MM.1S (cell line): ENCODE measurements around the gene MDFI.

Source experiments
- DNase-seq: peaks from one replicate; pipeline ENCODE4 v3.0.0-alpha.2; 2015
- H2AFZ ChIP-seq: fragments of 300-600 bp; sonication (generic); 2 replicates; pipeline ENCODE4 v1.6.0; 2016; ENCODE audit warnings: antibody characterized with exemption, low read length
- H3F3A ChIP-seq: fragments of 300-600 bp; sonication (generic); 2 replicates; pipeline ENCODE4 v1.6.1; 2016; ENCODE audit warnings: mild to moderate bottlenecking, antibody characterized with exemption, low read length, moderate library complexity, mixed read lengths; ENCODE audit not compliant: insufficient read depth
- H3K27ac ChIP-seq: fragments of 300-600 bp; sonication (generic); 2 replicates; pipeline ENCODE4 v1.5.1; 2016; ENCODE audit warnings: mild to moderate bottlenecking, low read length
- H3K27me3 ChIP-seq: fragments of 300-600 bp; sonication (generic); replicated peaks from 2 replicates; pipeline ENCODE4 v1.6.0; 2016; ENCODE audit warnings: low read length; ENCODE audit not compliant: insufficient read depth
- H3K36me3 ChIP-seq: fragments of 300-600 bp; sonication (generic); replicated peaks from 2 replicates; pipeline ENCODE4 v1.6.1; 2016; ENCODE audit warnings: mild to moderate bottlenecking, low read length, mixed read lengths; ENCODE audit not compliant: insufficient read depth
- H3K4me1 ChIP-seq: fragments of 300-600 bp; sonication (generic); 2 replicates; pipeline ENCODE4 v1.6.1; 2016; ENCODE audit warnings: low read length, mixed read lengths
- H3K4me2 ChIP-seq: fragments of 300-600 bp; sonication (generic); 2 replicates; pipeline ENCODE4 v1.6.0; 2016; ENCODE audit warnings: low read depth, low read length
- H3K4me3 ChIP-seq: fragments of 300-600 bp; sonication (generic); 2 replicates; pipeline ENCODE4 v1.5.1; 2016; ENCODE audit warnings: low read length, mixed read lengths
- H3K79me2 ChIP-seq: fragments of 300-600 bp; sonication (generic); 2 replicates; pipeline ENCODE4 v1.6.1; 2016; ENCODE audit warnings: mixed run types, low read length, mixed read lengths
- H3K9ac ChIP-seq: fragments of 300-600 bp; sonication (generic); 2 replicates; pipeline ENCODE4 v1.6.1; 2016; ENCODE audit warnings: low read length, mixed read lengths
- H3K9me2 ChIP-seq: fragments of 300-600 bp; sonication (generic); replicated peaks from 2 replicates; pipeline ENCODE4 v1.6.1; 2016; ENCODE audit warnings: mild to moderate bottlenecking, low read length, mixed read lengths; ENCODE audit not compliant: insufficient read depth
- H3K9me3 ChIP-seq: fragments of 300-600 bp; sonication (generic); replicated peaks from 2 replicates; pipeline ENCODE4 v1.6.1; 2016; ENCODE audit warnings: mild to moderate bottlenecking, low read length, mixed read lengths; ENCODE audit not compliant: insufficient read depth
- H4K20me1 ChIP-seq: fragments of 300-600 bp; sonication (generic); 2 replicates; pipeline ENCODE4 v1.6.1; 2016; ENCODE audit warnings: mild to moderate bottlenecking, low read length, moderate library complexity, mixed read lengths; ENCODE audit not compliant: insufficient read depth
- EZH2 ChIP-seq: fragments of 300-600 bp; sonication (generic); optimal IDR thresholded peaks from 2 replicates; pipeline ENCODE3; 2017; ENCODE audit warnings: low read depth, mild to moderate bottlenecking, antibody characterized with exemption, low read length, mixed read lengths
- EZH2phosphoT487 ChIP-seq: fragments of 300-600 bp; sonication (generic); IDR thresholded peaks from 2 replicates; pipeline ENCODE4 v1.6.1; 2018; ENCODE audit warnings: antibody characterized with exemption, low read length
- TF ChIP-seq, protein P1 (sequence below): fragments of 300-600 bp; sonication (generic); IDR thresholded peaks from 2 replicates; pipeline ENCODE4 v1.5.1; 2016; ENCODE audit warnings: antibody characterized with exemption, low read length, mixed read lengths

Gene MDFI

GRCh38 chr6:41642960-41643898 is 5.0 kb downstream of the MDFI start:
- no peak for DNase-seq
- Histone ChIP-seq H3K79me2 (no peaks in the 10 kb centered on the region), H3K4me1 (no peaks in the 10 kb centered on the region), H3K27ac (no peak overlapping the region), H3K9ac (no peak overlapping the region), H3K9me2 (no peaks in the 10 kb centered on the region), H3F3A (no peaks in the 10 kb centered on the region), H3K4me2 (no peak overlapping the region), H3K4me3 (no peak overlapping the region), H3K27me3 (peaks cover 97% of the 10 kb centered on the region), H4K20me1 (no peaks in the 10 kb centered on the region), H3K9me3 (no peaks in the 10 kb centered on the region), H2AFZ (no peak overlapping the region), H3K36me3 (no peaks in the 10 kb centered on the region)
- TF ChIP-seq EZH2phosphoT487 (no peak), EZH2 (no peak)
- TF ChIP-seq, protein P1, sequence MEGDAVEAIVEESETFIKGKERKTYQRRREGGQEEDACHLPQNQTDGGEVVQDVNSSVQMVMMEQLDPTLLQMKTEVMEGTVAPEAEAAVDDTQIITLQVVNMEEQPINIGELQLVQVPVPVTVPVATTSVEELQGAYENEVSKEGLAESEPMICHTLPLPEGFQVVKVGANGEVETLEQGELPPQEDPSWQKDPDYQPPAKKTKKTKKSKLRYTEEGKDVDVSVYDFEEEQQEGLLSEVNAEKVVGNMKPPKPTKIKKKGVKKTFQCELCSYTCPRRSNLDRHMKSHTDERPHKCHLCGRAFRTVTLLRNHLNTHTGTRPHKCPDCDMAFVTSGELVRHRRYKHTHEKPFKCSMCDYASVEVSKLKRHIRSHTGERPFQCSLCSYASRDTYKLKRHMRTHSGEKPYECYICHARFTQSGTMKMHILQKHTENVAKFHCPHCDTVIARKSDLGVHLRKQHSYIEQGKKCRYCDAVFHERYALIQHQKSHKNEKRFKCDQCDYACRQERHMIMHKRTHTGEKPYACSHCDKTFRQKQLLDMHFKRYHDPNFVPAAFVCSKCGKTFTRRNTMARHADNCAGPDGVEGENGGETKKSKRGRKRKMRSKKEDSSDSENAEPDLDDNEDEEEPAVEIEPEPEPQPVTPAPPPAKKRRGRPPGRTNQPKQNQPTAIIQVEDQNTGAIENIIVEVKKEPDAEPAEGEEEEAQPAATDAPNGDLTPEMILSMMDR: no peak

GRCh38 chr6:41643899-41644269 is 5.6 kb downstream of the MDFI start:
- Histone ChIP-seq H3F3A (no peaks in the 10 kb centered on the region), H3K79me2 (no peaks in the 10 kb centered on the region), H3K4me3 (no peak overlapping the region), H3K27ac (no peak overlapping the region), H3K4me1 (no peaks in the 10 kb centered on the region), H4K20me1 (no peaks in the 10 kb centered on the region), H3K9me2 (no peaks in the 10 kb centered on the region), H3K27me3 (peaks cover 96% of the 10 kb centered on the region), H3K36me3 (no peaks in the 10 kb centered on the region), H3K9ac (no peak overlapping the region), H3K9me3 (no peaks in the 10 kb centered on the region), H2AFZ (no peak overlapping the region), H3K4me2 (no peak overlapping the region)
- no peak for DNase-seq
- TF ChIP-seq EZH2 (no peak), EZH2phosphoT487 (no peak)
- TF ChIP-seq, protein P1: no peak

DNA sequence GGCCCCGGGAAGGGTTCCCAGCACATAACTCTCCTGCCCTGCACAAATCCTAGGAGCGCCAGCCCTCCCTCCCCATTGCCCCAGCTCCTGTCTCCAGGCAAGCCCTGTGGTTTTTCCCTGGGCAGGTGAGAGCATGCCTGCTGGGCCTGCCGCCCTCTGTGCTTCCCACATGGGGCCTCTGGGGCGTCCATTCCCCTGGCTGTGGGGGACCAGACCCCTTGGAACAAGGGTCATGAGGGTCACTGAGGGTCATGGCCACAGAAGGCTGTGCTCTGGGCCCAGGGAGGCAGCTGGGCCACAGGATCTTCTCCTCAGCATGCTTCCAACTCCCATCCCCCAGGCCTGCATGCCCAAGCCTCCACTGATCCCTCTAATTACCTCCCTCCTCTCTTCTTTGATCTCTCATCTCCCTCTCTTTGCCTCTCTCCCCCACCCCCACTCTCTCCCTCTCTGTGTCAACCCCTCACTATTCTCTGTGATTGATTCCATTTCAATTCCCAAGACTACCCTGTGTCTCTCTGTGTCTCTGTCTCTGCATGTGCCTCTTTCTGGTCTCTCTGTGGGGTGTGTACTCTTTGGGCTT is 6.1 kb downstream of the MDFI start:
- Histone ChIP-seq H3K4me1 (no peaks in the 10 kb centered on the region), H3K79me2 (no peaks in the 10 kb centered on the region), H3K36me3 (no peaks in the 10 kb centered on the region), H3K27me3 (peaks cover 95% of the 10 kb centered on the region), H2AFZ (no peak overlapping the region), H3K9ac (no peak overlapping the region), H3K9me3 (no peaks in the 10 kb centered on the region), H3K4me2 (no peak overlapping the region), H3K4me3 (no peak overlapping the region), H3K9me2 (no peaks in the 10 kb centered on the region), H3K27ac (no peak overlapping the region), H4K20me1 (no peaks in the 10 kb centered on the region), H3F3A (no peaks in the 10 kb centered on the region)
- TF ChIP-seq, protein P1: no peak
- TF ChIP-seq EZH2 (no peak), EZH2phosphoT487 (no peak)
- no peak for DNase-seq
